ENCODE data around the gene GHR. TPM values are rescaled to one million over a fixed set of nuclear protein-coding genes. Genes with fewer than 3 reads are reported as not detected.

The GHR gene
- total RNA-seq, 1 donor from 2014 or later = 6.6 TPM

DNA sequence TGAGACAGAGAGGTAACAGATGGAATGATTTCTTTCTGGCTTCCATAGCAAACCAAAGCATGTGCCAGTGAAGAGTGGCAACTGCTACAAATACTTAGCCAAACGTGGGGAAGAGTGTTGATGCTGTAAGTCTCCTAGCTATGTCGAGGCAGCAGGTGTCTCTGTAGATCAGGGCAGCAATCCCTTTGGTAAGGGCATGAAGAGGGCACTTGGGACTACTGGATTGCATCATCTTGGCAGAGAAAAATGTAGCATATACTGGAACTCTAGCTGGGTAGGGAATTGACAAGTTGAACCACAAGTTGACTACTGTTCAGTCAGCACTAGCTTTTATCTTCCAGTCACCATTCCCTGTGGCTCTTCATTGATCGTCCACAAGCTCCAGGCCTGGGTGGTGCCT lies 75.8 kb downstream of the GHR start:
- Mint-ChIP-seq H3K27ac (no peak overlapping the region), H3K36me3 (ENCODE audit: insufficient read depth) (no peaks in the 10 kb centered on the region), H3K4me3 (ENCODE audit: low read depth) (no peak overlapping the region), H3K4me1 (ENCODE audit: low read depth) (peaks cover 7% of the 10 kb centered on the region), H3K27me3 (no peaks in the 10 kb centered on the region), H3K9me3 (ENCODE audit: low read depth) (no peaks in the 10 kb centered on the region)
- TF ChIP-seq, protein P1, sequence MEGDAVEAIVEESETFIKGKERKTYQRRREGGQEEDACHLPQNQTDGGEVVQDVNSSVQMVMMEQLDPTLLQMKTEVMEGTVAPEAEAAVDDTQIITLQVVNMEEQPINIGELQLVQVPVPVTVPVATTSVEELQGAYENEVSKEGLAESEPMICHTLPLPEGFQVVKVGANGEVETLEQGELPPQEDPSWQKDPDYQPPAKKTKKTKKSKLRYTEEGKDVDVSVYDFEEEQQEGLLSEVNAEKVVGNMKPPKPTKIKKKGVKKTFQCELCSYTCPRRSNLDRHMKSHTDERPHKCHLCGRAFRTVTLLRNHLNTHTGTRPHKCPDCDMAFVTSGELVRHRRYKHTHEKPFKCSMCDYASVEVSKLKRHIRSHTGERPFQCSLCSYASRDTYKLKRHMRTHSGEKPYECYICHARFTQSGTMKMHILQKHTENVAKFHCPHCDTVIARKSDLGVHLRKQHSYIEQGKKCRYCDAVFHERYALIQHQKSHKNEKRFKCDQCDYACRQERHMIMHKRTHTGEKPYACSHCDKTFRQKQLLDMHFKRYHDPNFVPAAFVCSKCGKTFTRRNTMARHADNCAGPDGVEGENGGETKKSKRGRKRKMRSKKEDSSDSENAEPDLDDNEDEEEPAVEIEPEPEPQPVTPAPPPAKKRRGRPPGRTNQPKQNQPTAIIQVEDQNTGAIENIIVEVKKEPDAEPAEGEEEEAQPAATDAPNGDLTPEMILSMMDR (IDR thresholded peaks at IDR 0.05; ENCODE audit: unreplicated experiment) = no peak
- no peak for DNase-seq (ENCODE audit: low spot score, unreplicated experiment)

DNA sequence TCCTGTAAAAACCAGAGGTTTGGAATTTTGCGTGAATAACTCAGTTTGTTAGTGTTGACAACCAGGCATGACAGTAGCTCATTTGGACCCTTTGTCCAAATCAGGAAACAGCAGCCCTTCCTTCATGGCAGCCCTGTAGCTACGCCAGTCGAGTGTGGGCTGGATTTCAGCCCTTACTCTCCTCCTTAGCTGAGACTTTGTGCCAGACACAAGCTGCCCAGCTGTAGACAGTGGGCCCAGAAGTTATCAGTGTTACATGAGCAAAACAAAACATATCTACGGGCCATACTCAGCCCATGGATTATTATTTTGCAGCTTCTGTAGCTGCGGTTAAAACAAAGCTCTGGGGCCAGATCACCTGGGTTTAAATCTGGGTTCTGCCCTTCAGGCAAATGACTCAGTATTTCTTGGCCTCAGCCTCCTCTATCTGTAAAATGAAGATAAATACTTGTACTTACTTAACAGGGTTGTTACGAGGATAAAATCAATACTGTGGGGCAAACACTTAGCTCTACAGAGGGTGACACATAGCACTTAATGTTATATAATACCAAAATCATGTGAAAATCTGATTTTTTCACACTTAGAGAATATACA lies 76.9 kb downstream of the GHR start:
- no peaks in the 10 kb centered on the region for H3K9me3 Mint-ChIP-seq (ENCODE audit: low read depth)
- no peaks in the 10 kb centered on the region for H3K27me3 Mint-ChIP-seq
- no peaks in the 10 kb centered on the region for H3K36me3 Mint-ChIP-seq (ENCODE audit: insufficient read depth)
- H3K4me3 Mint-ChIP-seq (ENCODE audit: low read depth) = no peak overlapping the region
- DNase-seq (ENCODE audit: low spot score, unreplicated experiment) = no peak
- peaks cover 7% of the 10 kb centered on the region for H3K4me1 Mint-ChIP-seq (ENCODE audit: low read depth)
- no peak overlapping the region for H3K27ac Mint-ChIP-seq
- TF ChIP-seq, protein P1 (IDR thresholded peaks at IDR 0.05; ENCODE audit: unreplicated experiment) = no peak

DNA sequence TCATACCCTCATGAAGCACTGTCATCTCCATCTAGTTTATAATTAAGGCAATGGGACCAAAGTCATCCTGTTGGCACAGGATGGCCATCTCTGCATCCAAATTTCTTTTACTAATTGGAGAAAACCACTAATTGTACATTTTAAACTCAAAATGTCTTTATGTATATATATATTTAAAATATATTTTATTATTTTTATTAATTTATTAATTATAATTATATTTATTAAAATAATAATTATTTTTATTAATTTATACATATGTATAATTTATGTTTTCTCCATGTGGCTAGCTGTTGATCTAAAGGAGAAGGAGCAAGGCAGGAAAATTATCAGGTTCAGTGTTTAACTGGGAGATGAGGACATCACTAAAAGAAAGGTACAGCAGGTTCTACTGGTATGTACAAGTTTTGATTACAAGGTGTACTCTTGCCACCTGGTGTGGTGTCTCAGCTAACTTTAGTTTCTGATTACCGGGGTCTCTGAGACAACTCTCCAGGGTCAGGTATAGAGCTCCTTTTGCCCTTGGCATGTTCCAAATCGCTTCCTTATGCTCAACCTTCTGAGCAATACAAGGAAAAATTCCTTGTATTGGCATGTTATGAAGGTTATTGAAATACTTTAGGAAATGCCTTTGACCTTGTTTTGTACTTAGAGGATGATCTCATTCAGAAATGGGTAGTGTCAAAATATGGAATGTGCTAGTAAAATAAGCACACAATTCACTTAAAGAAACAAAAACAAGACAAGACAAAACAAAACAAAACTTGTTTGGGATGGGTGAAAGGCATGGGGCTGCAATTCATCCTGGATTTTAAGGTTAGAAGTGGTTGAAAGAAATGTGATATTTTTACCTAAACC lies 79.6 kb downstream of the GHR start:
- no peak overlapping the region for H3K27ac Mint-ChIP-seq
- no peaks in the 10 kb centered on the region for H3K9me3 Mint-ChIP-seq (ENCODE audit: low read depth)
- no peaks in the 10 kb centered on the region for H3K27me3 Mint-ChIP-seq
- no peak for DNase-seq (ENCODE audit: low spot score, unreplicated experiment)
- peaks cover 12% of the 10 kb centered on the region for H3K4me1 Mint-ChIP-seq (ENCODE audit: low read depth)
- no peak overlapping the region for H3K4me3 Mint-ChIP-seq (ENCODE audit: low read depth)
- no peaks in the 10 kb centered on the region for H3K36me3 Mint-ChIP-seq (ENCODE audit: insufficient read depth)
- TF ChIP-seq, protein P1 (IDR thresholded peaks at IDR 0.05; ENCODE audit: unreplicated experiment) = no peak

GRCh38 chr5:42506662-42507061 lies 83.4 kb downstream of the GHR start:
- peaks cover 18% of the 10 kb centered on the region for H3K4me1 Mint-ChIP-seq (ENCODE audit: low read depth)
- TF ChIP-seq, protein P1 (IDR thresholded peaks at IDR 0.05; ENCODE audit: unreplicated experiment) = no peak
- H3K36me3 Mint-ChIP-seq (ENCODE audit: insufficient read depth) = no peaks in the 10 kb centered on the region
- H3K4me3 Mint-ChIP-seq (ENCODE audit: low read depth) = no peak overlapping the region
- no peaks in the 10 kb centered on the region for H3K9me3 Mint-ChIP-seq (ENCODE audit: low read depth)
- no peak overlapping the region for H3K27ac Mint-ChIP-seq
- H3K27me3 Mint-ChIP-seq = no peaks in the 10 kb centered on the region
- no peak for DNase-seq (ENCODE audit: low spot score, unreplicated experiment)

GRCh38 chr5:42507451-42508097 lies 84.3 kb downstream of the GHR start:
- H3K27me3 Mint-ChIP-seq = no peaks in the 10 kb centered on the region
- no peak overlapping the region for H3K4me3 Mint-ChIP-seq (ENCODE audit: low read depth)
- no peak for DNase-seq (ENCODE audit: low spot score, unreplicated experiment)
- no peaks in the 10 kb centered on the region for H3K36me3 Mint-ChIP-seq (ENCODE audit: insufficient read depth)
- H3K4me1 Mint-ChIP-seq (ENCODE audit: low read depth) = peaks cover 18% of the 10 kb centered on the region
- TF ChIP-seq, protein P1 (IDR thresholded peaks at IDR 0.05; ENCODE audit: unreplicated experiment) = no peak
- no peaks in the 10 kb centered on the region for H3K9me3 Mint-ChIP-seq (ENCODE audit: low read depth)
- H3K27ac Mint-ChIP-seq = peak overlapping the region; percentile 81
